Measurements from ENCODE around the gene JPH3.

- TF ChIP-seq POLR2A (IDR thresholded peaks at IDR 0.05) (no peak), EP300 (IDR thresholded peaks at IDR 0.05) (no peak), CTCF (IDR thresholded peaks at IDR 0.05) (no peak), POLR2AphosphoS5 (IDR thresholded peaks at IDR 0.05) (no peak)
Observed at GRCh38 chr16:87721622-87722585, 119.6 kb downstream of the JPH3 start.

Measured in sigmoid colon (tissue), 4 donors.